PC-9 (cell line): ENCODE measurements around the gene SHC2.

ENCODE experiments used
- CTCF ChIP-seq: fragments of 200-600 bp; sonication (generic); conservative IDR thresholded peaks from 2 replicates; pipeline ENCODE4 v1.6.1; 2017; ENCODE audit warnings: mixed run types, antibody characterized with exemption, mild to moderate bottlenecking, moderate library complexity
- EZH2 ChIP-seq: fragments of 200-600 bp; sonication (generic); IDR thresholded peaks from 2 replicates; pipeline ENCODE4 v1.8.0; 2017; ENCODE audit warnings: antibody characterized with exemption, low read depth

GRCh38 chr19:463483-464207 is 2.8 kb upstream of the SHC2 start:
- TF ChIP-seq CTCF (no peak), EZH2 (no peak)
